HUDEP-2 (cell line): Measurements from ENCODE around the gene TSSC4.

ENCODE experiments used
- DNase-seq, 76 experiments: peaks; one replicate each; lab custom pipeline; 2025; ENCODE audit not compliant: unreplicated experiment in 76 of 76; lab: John Stamatoyannopoulos, UW

The TSSC4 gene

GRCh38 chr11:2415601-2416380 lies 15.2 kb downstream of the TSSC4 start:
- no peak for DNase-seq

DNA sequence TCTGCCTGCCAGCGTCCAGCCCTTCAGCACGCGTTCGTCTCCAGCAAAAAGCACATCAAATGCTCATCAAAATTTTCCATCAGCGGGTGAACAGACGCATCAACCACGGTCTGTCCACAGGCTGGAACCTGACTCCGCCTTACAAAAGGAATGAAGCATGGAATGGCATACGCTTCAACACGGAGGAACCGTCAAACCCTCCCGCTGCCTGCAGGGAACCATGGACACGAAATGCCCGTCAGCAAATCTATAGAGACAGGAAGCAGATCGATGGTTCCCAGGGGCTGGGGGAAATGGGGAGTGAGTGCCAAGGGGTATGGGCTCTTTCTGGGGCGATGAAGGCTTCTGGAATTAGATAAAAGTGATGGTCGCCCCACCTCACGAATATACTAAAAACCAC lies 16.2 kb downstream of the TSSC4 start:
- DNase-seq = no peak

- DNase-seq = no peak
Measured at GRCh38 chr11:2417856-2418692, 17.5 kb downstream of the TSSC4 start.

DNA sequence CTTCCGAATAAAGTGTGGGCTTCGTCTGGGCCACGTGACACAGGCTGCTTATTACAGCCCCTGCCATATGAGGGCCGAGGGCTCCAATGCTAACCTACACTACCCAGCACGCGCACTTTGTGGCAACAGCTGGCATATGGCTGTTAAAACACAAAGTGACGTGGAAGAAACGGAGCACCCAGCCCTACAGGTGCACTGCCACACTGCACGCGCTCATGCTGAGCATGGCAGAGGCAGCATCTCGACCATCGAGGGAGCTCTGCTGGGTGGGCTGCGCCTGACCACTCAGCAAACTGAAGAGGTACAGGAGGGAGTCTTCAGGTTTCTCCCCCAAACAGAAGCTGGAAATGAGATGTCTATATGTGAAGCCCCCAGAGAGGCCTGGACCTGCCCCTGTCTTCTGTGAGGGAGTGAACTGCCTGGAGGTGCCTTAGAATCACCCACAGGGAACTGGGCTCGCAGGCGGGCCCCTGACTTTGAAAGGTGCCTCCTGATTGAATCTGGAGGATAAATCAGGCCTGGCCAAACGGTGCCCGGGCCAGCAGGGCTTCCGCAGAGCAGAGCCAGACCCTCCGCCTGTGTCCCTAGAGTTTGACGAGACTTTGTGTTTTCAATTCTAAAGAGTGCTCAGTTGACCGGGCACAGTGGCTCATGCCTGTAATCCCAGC lies 18.3 kb downstream of the TSSC4 start:
- no peak for DNase-seq

DNA sequence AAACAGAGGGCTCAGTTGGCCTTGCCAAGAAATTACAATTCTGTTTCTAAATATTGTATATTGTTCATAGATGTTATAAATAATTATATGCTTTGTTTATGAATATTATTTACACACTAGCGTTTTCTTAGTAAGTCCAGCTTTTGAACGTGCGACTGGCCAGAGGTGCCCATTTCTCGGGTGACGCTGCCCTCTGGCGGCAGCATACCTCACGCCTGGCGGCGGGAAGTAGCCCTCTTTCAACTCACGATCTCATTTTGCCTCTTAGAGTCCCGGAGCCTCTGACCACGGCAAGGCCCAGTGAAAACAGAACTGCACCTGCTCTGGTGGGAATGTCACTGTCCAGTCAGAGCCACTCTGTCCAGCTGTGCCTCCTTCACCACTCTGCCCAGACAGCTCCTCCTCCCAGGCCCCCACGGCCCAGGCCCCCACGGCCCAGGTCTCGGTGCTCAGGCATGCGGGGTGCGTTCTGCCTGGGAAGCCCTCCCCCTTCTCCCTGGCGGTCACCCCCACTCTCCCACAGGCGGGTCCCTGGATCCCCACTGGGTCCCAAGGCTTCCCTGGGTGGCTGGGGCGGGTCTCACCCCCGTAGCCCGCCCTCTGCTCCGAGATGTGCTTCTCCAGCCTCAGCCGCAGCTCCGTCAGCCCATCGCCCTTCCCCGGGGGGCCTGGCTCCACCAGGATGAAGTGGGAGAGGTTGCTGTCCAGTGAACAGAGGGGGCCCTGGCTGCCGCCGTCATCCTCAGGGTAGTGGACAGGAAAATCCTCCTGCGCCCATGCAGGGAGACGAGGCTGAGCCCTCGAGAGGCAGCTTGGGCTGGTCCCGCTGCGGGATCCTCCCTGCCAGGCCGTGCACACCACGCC lies 19.3 kb downstream of the TSSC4 start:
- DNase-seq = peak in 59 of 76 experiments; percentile 12 to 74 (median 49)

DNA sequence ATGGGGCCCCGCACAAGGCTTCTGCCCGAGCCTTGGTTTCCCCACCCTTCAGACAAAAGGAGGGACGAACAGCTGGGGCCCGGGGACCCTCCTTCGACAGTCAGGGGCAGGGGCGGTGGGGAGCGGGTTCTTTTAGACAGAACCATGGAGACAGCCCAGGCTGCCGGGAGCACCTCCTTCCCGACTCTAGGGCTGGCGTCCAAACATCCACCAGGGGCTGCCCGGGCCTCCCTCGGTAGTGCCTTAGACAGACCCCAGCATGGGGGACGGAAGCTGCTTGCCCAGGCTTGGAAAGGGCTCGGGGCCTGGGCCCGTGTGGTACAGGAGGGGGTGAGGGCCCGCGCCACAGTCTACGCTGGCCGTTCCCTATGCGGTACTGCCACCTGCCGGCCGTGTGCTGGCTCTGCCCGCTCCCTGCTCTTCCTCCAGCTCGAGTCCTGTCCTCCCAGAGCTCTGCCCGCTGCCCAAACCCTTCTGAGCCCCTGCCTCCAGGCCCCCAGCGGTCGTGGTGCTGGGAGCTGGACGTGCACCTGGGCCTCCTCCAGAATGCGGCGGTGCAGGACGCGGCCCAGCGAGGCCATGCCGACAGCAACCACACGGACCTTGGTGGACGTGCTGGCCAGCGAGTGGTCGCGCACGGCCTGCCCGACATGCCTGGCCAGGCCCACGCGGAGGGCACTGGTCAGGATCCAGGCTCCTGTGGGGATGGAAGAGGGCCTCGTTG lies 20.1 kb downstream of the TSSC4 start:
- peak in 50 of 76 experiments; percentile 2 to 69 (median 43) for DNase-seq

DNA sequence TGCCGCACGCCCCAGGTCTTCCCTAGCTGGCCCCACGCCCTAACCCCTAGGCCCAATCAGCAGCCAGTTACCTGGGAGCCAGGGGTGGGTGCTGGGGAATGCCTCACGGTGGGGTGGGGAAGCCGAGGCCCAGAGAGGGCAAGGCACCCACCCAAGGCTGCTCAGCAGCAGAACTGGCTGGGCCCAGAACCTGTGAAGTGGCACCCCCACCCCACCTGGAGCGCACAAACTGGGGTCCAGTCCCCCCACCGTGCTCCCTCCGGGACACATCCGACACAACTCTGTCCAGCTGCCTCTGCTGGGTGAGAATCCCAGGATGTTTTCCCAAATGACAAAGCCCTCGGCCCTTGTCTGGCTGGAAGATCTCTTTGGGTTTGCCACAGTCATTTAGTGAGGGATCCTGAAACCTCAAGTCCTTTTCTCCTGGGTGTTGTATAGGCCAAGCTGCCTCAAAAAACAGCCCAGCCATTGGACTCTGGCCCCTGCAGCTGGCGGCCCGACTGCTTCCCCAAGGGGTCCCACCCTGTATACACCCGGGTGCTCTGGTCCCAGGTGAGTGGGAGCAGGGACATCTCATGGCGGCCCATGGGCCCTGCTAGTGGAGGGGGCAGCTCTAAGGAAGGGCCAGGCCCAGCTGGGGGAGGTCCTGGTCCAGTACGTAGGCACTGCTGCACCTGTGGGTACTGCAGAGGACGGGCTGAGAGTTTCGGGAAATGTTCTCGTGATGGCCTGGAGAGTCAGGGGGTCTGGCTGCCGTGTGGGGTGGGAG lies 20.9 kb downstream of the TSSC4 start:
- DNase-seq = no peak

GRCh38 chr11:2421996-2422395 lies 21.4 kb downstream of the TSSC4 start:
- DNase-seq = no peak

DNA sequence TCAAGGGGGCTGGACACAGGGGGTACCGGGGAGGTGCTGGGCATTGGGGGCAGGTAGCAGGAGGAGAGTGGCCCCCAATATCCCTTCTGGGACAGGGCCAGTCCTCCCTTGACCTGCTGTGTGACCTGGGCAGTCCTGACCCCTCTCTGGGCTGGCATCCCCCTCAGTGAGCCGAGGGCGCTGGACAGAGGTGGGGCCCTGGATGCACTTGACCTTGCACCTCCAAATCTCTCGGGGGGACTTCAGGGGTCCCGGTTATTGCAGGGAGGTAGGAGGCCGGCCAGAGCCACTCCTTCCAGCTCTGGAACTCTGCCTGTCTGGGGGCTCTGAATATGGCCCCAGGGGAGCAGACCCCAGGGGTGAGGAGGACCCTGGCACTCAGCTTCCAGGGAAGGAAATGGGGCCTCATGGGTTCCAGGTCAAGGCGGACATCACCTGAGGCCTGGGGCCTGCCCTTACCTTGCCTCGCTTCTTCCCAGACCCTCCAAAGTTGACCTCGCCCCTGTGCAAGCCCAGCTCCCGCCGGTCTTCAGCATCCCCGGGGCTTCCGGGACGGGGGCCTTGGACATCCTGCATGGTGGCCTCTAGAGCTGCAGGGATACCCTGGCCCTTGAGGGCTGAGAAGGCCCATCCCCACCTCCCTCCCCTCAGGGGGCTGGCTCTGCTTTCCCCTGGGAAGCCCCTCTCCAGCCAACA lies 22.1 kb downstream of the TSSC4 start:
- DNase-seq = no peak

GRCh38 chr11:2423157-2424025 lies 22.8 kb downstream of the TSSC4 start:
- no peak for DNase-seq

- no peak for DNase-seq
Measured at GRCh38 chr11:2424811-2425495, 24.4 kb downstream of the TSSC4 start.

DNA sequence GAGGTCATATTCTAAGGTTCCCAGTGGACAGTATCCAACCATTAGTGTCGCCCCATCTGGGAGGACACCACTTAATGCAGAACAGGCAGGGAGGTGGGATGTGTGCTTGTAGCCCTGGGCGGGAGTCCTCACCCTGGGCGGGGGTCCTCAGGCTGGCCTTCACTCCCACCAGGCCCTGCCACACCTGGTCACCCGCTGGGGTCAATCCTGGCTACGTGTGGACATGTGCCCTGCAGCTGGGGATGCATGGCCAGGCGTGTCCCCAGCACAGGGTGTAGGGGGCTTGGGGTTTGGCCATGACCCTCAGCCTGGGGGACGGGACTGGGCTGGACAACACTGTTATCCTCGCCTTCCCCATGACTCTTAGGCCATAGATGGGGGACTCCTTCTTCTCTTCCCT lies 25.0 kb downstream of the TSSC4 start:
- DNase-seq = no peak

- DNase-seq = no peak
Measured at GRCh38 chr11:2426221-2426620, 25.7 kb downstream of the TSSC4 start.

- DNase-seq = no peak
Measured at GRCh38 chr11:2426826-2427521, 26.4 kb downstream of the TSSC4 start.

DNA sequence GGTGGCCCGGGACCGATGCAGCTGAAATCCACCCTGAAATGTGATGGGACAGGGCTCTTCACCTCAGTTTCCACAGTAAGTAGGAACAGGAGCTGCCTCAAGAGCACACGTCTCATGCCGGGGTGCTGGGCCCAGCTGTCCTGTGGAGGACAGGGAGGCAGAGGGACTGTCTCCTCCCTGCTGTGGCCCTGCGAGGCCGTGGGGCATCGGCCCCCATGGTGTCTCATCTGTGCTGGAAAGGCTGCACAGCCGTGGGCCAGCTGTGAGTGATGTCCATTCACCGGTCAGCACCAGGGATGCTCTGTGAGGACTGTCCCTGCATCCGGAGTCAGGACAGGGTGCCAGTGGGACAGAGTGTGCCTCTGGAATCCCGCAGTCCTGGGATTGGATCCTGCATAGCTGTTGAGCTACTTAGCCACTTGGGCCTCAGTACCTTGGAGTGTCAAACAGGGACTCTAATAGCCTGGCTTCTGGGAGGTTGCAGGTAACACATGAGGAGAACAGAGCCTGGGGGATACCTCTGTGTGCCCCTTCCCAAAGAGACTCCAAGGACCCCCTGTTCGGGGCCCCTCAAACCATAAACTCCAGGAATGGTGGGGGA lies 27.3 kb downstream of the TSSC4 start:
- peak in 1 of 76 experiments; percentile 41 for DNase-seq

DNA sequence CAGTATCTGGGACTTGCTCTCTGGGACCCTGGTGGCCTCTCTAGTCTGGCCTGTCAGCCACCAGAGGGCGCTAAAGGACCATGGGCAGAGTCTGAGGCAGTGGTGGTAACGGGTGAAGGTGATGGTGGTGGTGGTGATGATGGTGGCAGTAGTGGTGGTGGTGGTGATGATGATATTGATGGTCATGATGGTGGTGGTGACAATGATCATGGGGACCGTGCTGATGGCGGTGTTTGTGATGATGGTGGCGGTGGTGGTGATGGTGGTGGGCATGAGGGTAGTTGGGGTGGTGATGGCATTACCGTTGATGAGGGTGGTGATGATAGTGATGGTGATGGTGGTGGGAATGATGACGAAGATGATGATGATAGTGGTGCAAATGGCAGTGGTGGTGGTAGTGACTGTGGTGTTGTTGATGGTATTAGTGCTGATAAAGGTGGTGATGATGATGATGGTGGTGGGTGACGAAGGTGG lies 27.8 kb downstream of the TSSC4 start:
- DNase-seq = peak in 67 of 76 experiments; percentile 10 to 82 (median 60)
